Measurements from ENCODE around the gene INPP5A.

The INPP5A gene

GRCh38 chr10:132708441-132708840 is 170.9 kb downstream of the INPP5A start:
- in situ Hi-C loops (cut with MboI; ENCODE audit: low pct_unique_long_range_greater_than_20kb, low sequenced_read_pairs, unreplicated experiment): no loop called here
- no peak for DNase-seq (ENCODE audit: low spot score)
- TF ChIP-seq, protein P1, sequence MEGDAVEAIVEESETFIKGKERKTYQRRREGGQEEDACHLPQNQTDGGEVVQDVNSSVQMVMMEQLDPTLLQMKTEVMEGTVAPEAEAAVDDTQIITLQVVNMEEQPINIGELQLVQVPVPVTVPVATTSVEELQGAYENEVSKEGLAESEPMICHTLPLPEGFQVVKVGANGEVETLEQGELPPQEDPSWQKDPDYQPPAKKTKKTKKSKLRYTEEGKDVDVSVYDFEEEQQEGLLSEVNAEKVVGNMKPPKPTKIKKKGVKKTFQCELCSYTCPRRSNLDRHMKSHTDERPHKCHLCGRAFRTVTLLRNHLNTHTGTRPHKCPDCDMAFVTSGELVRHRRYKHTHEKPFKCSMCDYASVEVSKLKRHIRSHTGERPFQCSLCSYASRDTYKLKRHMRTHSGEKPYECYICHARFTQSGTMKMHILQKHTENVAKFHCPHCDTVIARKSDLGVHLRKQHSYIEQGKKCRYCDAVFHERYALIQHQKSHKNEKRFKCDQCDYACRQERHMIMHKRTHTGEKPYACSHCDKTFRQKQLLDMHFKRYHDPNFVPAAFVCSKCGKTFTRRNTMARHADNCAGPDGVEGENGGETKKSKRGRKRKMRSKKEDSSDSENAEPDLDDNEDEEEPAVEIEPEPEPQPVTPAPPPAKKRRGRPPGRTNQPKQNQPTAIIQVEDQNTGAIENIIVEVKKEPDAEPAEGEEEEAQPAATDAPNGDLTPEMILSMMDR (IDR thresholded peaks at IDR 0.05; ENCODE audit: extremely low read depth, insufficient read depth, missing control alignments): no peak

DNA sequence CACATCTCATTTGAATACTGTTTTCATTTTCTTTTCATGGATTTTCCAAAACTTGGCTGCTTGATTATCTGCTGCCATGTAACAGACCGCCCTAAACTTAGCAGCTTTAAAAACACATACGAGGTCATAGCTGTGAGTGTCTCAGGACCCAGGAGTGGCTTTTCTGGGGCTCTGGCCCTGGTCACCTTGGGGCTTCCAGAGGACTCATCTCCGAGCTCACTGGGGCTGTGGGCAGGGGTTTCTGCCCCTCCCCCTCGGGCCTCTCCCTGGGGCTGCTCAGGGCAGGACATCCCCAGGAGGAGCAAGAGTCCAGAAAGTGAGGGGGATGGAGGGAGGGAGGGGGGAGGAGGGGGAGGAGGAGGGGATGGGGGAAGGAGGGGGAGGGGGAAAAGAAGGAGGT is 171.3 kb downstream of the INPP5A start:
- no peak for DNase-seq (ENCODE audit: low spot score)
- TF ChIP-seq, protein P1 (IDR thresholded peaks at IDR 0.05; ENCODE audit: extremely low read depth, insufficient read depth, missing control alignments): no peak
- in situ Hi-C loops (cut with MboI; ENCODE audit: low pct_unique_long_range_greater_than_20kb, low sequenced_read_pairs, unreplicated experiment): no loop called here

GRCh38 chr10:132709471-132709951 is 171.9 kb downstream of the INPP5A start:
- DNase-seq (ENCODE audit: low spot score): no peak
- in situ Hi-C loops (cut with MboI; ENCODE audit: low pct_unique_long_range_greater_than_20kb, low sequenced_read_pairs, unreplicated experiment): no loop called here
- TF ChIP-seq, protein P1 (IDR thresholded peaks at IDR 0.05; ENCODE audit: extremely low read depth, insufficient read depth, missing control alignments): no peak

GRCh38 chr10:132710036-132710686 is 172.6 kb downstream of the INPP5A start:
- no peak for DNase-seq (ENCODE audit: low spot score)
- in situ Hi-C loops (cut with MboI; ENCODE audit: low pct_unique_long_range_greater_than_20kb, low sequenced_read_pairs, unreplicated experiment): no loop called here
- TF ChIP-seq, protein P1 (IDR thresholded peaks at IDR 0.05; ENCODE audit: extremely low read depth, insufficient read depth, missing control alignments): no peak

GRCh38 chr10:132710746-132711612 is 173.4 kb downstream of the INPP5A start:
- in situ Hi-C loops (cut with MboI; ENCODE audit: low pct_unique_long_range_greater_than_20kb, low sequenced_read_pairs, unreplicated experiment): no loop called here

GRCh38 chr10:132711613-132712121 is 174.1 kb downstream of the INPP5A start:
- in situ Hi-C loops (cut with MboI; ENCODE audit: low pct_unique_long_range_greater_than_20kb, low sequenced_read_pairs, unreplicated experiment): no loop called here
- TF ChIP-seq, protein P1 (IDR thresholded peaks at IDR 0.05; ENCODE audit: extremely low read depth, insufficient read depth, missing control alignments): no peak
- no peak for DNase-seq (ENCODE audit: low spot score)

More at GRCh38 chr10:132710746-132711612, 173.4 kb downstream of the INPP5A start:
- TF ChIP-seq, protein P1 (IDR thresholded peaks at IDR 0.05; ENCODE audit: extremely low read depth, insufficient read depth, missing control alignments): no peak
- DNase-seq (ENCODE audit: low spot score): no peak

Data from GM13977 (cell line).